DOHH2 (cell line): Measurements from ENCODE around the gene CMTR1.

ENCODE experiments used
- H3F3A ChIP-seq: fragments of 200-600 bp; sonication (generic), shearing (Covaris generic); 2 replicates; pipeline ENCODE4 v1.6.0; 2016; ENCODE audit warnings: antibody characterized with exemption, mild to moderate bottlenecking; ENCODE audit not compliant: control insufficient read depth, insufficient read depth
- H3K27ac ChIP-seq: fragments of 200-600 bp; sonication (generic); 2 replicates; pipeline ENCODE4 v1.5.1; 2014; ENCODE audit warnings: low read depth, mild to moderate bottlenecking, low read length, moderate library complexity
- H3K27me3 ChIP-seq: fragments of 200-600 bp; sonication (generic); 2 replicates; pipeline ENCODE4 v1.6.1; 2014; ENCODE audit warnings: mild to moderate bottlenecking, low read length, mixed read lengths; ENCODE audit not compliant: control insufficient read depth
- H3K36me3 ChIP-seq: fragments of 200-600 bp; sonication (generic); 2 replicates; pipeline ENCODE4 v1.6.1; 2014; ENCODE audit warnings: mild to moderate bottlenecking, low read length, moderate library complexity, mixed read lengths; ENCODE audit not compliant: control insufficient read depth
- H3K4me1 ChIP-seq: fragments of 200-600 bp; sonication (generic); 2 replicates; pipeline ENCODE4 v1.6.1; 2014; ENCODE audit warnings: mild to moderate bottlenecking, low read length, mixed read lengths; ENCODE audit not compliant: control insufficient read depth
- H3K4me2 ChIP-seq: fragments of 200-600 bp; sonication (generic); 2 replicates; pipeline ENCODE4 v1.6.0; 2014; ENCODE audit warnings: mild to moderate bottlenecking, low read length, moderate library complexity
- H3K4me3 ChIP-seq: fragments of 200-600 bp; sonication (generic); 2 replicates; pipeline ENCODE4 v1.5.1; 2014; ENCODE audit warnings: mild to moderate bottlenecking, low read length, mixed read lengths
- H3K79me2 ChIP-seq: fragments of 200-600 bp; sonication (generic); 2 replicates; pipeline ENCODE4 v1.6.1; 2014; ENCODE audit warnings: mild to moderate bottlenecking, low read length, mixed read lengths; ENCODE audit not compliant: control insufficient read depth
- H3K9me2 ChIP-seq: fragments of 200-600 bp; sonication (generic); replicated peaks from 2 replicates; pipeline ENCODE4 v1.6.1; 2014; ENCODE audit warnings: mild to moderate bottlenecking, low read length, mixed read lengths; ENCODE audit not compliant: control insufficient read depth
- H3K9me3 ChIP-seq: fragments of 200-600 bp; sonication (generic); 2 replicates; pipeline ENCODE4 v1.6.1; 2014; ENCODE audit warnings: antibody characterized with exemption, low read length, mixed read lengths; ENCODE audit not compliant: control insufficient read depth, insufficient read depth
- H4K20me1 ChIP-seq: fragments of 200-600 bp; sonication (generic); 2 replicates; pipeline ENCODE4 v1.6.0; 2014; ENCODE audit warnings: low read depth, mild to moderate bottlenecking, antibody characterized with exemption, low read length, moderate library complexity; ENCODE audit not compliant: control insufficient read depth, insufficient read depth
- CTCF ChIP-seq: fragments of 200-600 bp; sonication (generic); IDR thresholded peaks from one replicate; pipeline ENCODE4 v1.5.1; 2014; ENCODE audit warnings: antibody characterized with exemption, mild to moderate bottlenecking, low read depth, low read length; ENCODE audit not compliant: poor library complexity, severe bottlenecking
- EZH2phosphoT487 ChIP-seq: fragments of 200-600 bp; sonication (generic); IDR thresholded peaks from 2 replicates; pipeline ENCODE4 v1.6.1; 2017; ENCODE audit warnings: borderline replicate concordance, mild to moderate bottlenecking, antibody characterized with exemption, low read length, moderate library complexity, mixed read lengths

The CMTR1 gene

GRCh38 chr6:37407948-37408347 lies 25.1 kb upstream of the CMTR1 start:
- Histone ChIP-seq H3K36me3 (no peaks in the 10 kb centered on the region), H3K4me1 (no peaks in the 10 kb centered on the region), H3K9me3 (no peaks in the 10 kb centered on the region), H3K27ac (no peak overlapping the region), H3K4me2 (no peak overlapping the region), H3F3A (no peaks in the 10 kb centered on the region), H3K79me2 (no peaks in the 10 kb centered on the region), H3K9me2 (no peaks in the 10 kb centered on the region), H3K4me3 (no peak overlapping the region), H4K20me1 (no peaks in the 10 kb centered on the region), H3K27me3 (peaks cover 7% of the 10 kb centered on the region; the same call in 1 of the 2 replicates)
- TF ChIP-seq CTCF (no peak), EZH2phosphoT487 (no peak)

- H3K79me2 ChIP-seq, result no peaks in the 10 kb centered on the region
- no peaks in the 10 kb centered on the region for H3K9me2 ChIP-seq
- no peak overlapping the region for H3K4me3 ChIP-seq
- H3K4me2 ChIP-seq, result no peak overlapping the region
- H4K20me1 ChIP-seq, result no peaks in the 10 kb centered on the region
- TF ChIP-seq EZH2phosphoT487, result no peak
- H3K36me3 ChIP-seq, result no peaks in the 10 kb centered on the region
- no peaks in the 10 kb centered on the region for H3F3A ChIP-seq
- no peaks in the 10 kb centered on the region for H3K9me3 ChIP-seq
- H3K27ac ChIP-seq, result no peak overlapping the region
- no peaks in the 10 kb centered on the region for H3K4me1 ChIP-seq
- H3K27me3 ChIP-seq, result peaks cover 7% of the 10 kb centered on the region; the same call in 1 of the 2 replicates
These were observed 23.5 kb upstream of the CMTR1 start for GRCh38 chr6:37409501-37409900.

- no peaks in the 10 kb centered on the region for H3K79me2 ChIP-seq
- no peaks in the 10 kb centered on the region for H3K9me2 ChIP-seq
- TF ChIP-seq CTCF (no peak), EZH2phosphoT487 (no peak)
- H3K4me1 ChIP-seq, result no peaks in the 10 kb centered on the region
- H3K9me3 ChIP-seq, result no peaks in the 10 kb centered on the region
- H3K4me2 ChIP-seq, result no peak overlapping the region
- no peaks in the 10 kb centered on the region for H3K36me3 ChIP-seq
- H3K27ac ChIP-seq, result no peak overlapping the region
- no peaks in the 10 kb centered on the region for H3F3A ChIP-seq
- no peaks in the 10 kb centered on the region for H4K20me1 ChIP-seq
- no peaks in the 10 kb centered on the region for H3K27me3 ChIP-seq
- H3K4me3 ChIP-seq, result no peak overlapping the region
These were observed 15.6 kb upstream of the CMTR1 start for GRCh38 chr6:37417393-37417792.

GRCh38 chr6:37418722-37419121 lies 14.3 kb upstream of the CMTR1 start:
- Histone ChIP-seq H3K79me2 (no peaks in the 10 kb centered on the region), H3F3A (no peaks in the 10 kb centered on the region), H4K20me1 (no peaks in the 10 kb centered on the region), H3K27me3 (no peaks in the 10 kb centered on the region), H3K4me1 (no peaks in the 10 kb centered on the region), H3K4me3 (no peak overlapping the region), H3K9me3 (no peaks in the 10 kb centered on the region), H3K36me3 (no peaks in the 10 kb centered on the region), H3K4me2 (no peak overlapping the region), H3K27ac (no peak overlapping the region), H3K9me2 (no peaks in the 10 kb centered on the region)
- no peak for TF ChIP-seq EZH2phosphoT487
- TF ChIP-seq CTCF, result no peak
